OCI-LY1 (cell line): ENCODE results near the gene GABRB3.

Experiments
- H2AFZ ChIP-seq: fragments of 200-600 bp; sonication (generic), shearing (Covaris generic); 2 replicates; pipeline ENCODE4 v1.6.0; 2014; ENCODE audit warnings: antibody characterized with exemption, mild to moderate bottlenecking, low read length
- H3F3A ChIP-seq: fragments of 200-600 bp; sonication (generic), shearing (Covaris generic); 2 replicates; pipeline ENCODE4 v1.6.0; 2014; ENCODE audit warnings: mild to moderate bottlenecking, antibody characterized with exemption, low read length, moderate library complexity; ENCODE audit not compliant: insufficient read depth
- H3K27ac ChIP-seq: fragments of 200-600 bp; sonication (generic); 2 replicates; pipeline ENCODE4 v1.5.1; 2014; ENCODE audit warnings: low read length, mixed run types, mild to moderate bottlenecking, low read depth; ENCODE audit not compliant: poor library complexity, severe bottlenecking
- H3K27me3 ChIP-seq: fragments of 200-600 bp; sonication (generic); 2 replicates; pipeline ENCODE4 v1.6.0; 2014; ENCODE audit warnings: antibody characterized with exemption, mild to moderate bottlenecking, low read length, moderate library complexity; ENCODE audit not compliant: insufficient read depth
- H3K36me3 ChIP-seq: fragments of 200-600 bp; sonication (generic); 2 replicates; pipeline ENCODE4 v1.6.1; 2014; ENCODE audit warnings: mild to moderate bottlenecking, antibody characterized with exemption, low read length, moderate library complexity, mixed read lengths; ENCODE audit not compliant: insufficient read depth
- H3K4me1 ChIP-seq: fragments of 200-600 bp; sonication (generic); 2 replicates; pipeline ENCODE4 v1.5.1; 2014; ENCODE audit warnings: mild to moderate bottlenecking, low read length, moderate library complexity; ENCODE audit not compliant: insufficient read depth, severe bottlenecking
- H3K4me2 ChIP-seq: fragments of 200-600 bp; sonication (generic), shearing (Covaris generic); 2 replicates; pipeline ENCODE4 v1.6.1; 2014; ENCODE audit warnings: low read length
- H3K4me3 ChIP-seq: fragments of 200-600 bp; sonication (generic); 2 replicates; pipeline ENCODE4 v1.5.1; 2014; ENCODE audit warnings: low read length, low read depth, mild to moderate bottlenecking, mixed read lengths; ENCODE audit not compliant: poor library complexity, severe bottlenecking
- H3K79me2 ChIP-seq: fragments of 200-600 bp; shearing (Covaris generic); 2 replicates; pipeline ENCODE4 v1.6.1; 2016; ENCODE audit warnings: mixed run types, low read length, mixed read lengths; ENCODE audit not compliant: insufficient read depth
- H3K9ac ChIP-seq: fragments of 200-600 bp; sonication (generic), shearing (Covaris generic); 2 replicates; pipeline ENCODE4 v1.6.1; 2014; ENCODE audit warnings: mild to moderate bottlenecking, low read length, mixed read lengths
- H3K9me2 ChIP-seq: fragments of 200-600 bp; sonication (generic), shearing (Covaris generic); 2 replicates; pipeline ENCODE4 v1.6.1; 2014; ENCODE audit warnings: low read depth, mild to moderate bottlenecking, low read length, mixed read lengths
- H3K9me3 ChIP-seq: fragments of 200-600 bp; shearing (Covaris generic); 2 replicates; pipeline ENCODE4 v1.6.1; 2014; ENCODE audit warnings: low read length, mixed read lengths
- H4K20me1 ChIP-seq: fragments of 200-600 bp; sonication (generic), shearing (Covaris generic); 2 replicates; pipeline ENCODE4 v1.6.0; 2016; ENCODE audit warnings: mild to moderate bottlenecking, low read length; ENCODE audit not compliant: insufficient read depth
- EZH2 ChIP-seq: fragments of 200-600 bp; sonication (generic), shearing (Covaris generic); IDR thresholded peaks from 2 replicates; pipeline ENCODE4 v1.8.0; 2017; ENCODE audit warnings: borderline replicate concordance, mixed run types, mild to moderate bottlenecking, antibody characterized with exemption, low read length, moderate library complexity, mixed read lengths
- TF ChIP-seq, protein P1 (sequence below): fragments of 200-600 bp; sonication (generic), shearing (Covaris generic); IDR thresholded peaks from 2 replicates; pipeline ENCODE4 v1.5.1; 2017; ENCODE audit warnings: mild to moderate bottlenecking, antibody characterized with exemption, low read length, moderate library complexity, mixed read lengths

GABRB3 gene

DNA sequence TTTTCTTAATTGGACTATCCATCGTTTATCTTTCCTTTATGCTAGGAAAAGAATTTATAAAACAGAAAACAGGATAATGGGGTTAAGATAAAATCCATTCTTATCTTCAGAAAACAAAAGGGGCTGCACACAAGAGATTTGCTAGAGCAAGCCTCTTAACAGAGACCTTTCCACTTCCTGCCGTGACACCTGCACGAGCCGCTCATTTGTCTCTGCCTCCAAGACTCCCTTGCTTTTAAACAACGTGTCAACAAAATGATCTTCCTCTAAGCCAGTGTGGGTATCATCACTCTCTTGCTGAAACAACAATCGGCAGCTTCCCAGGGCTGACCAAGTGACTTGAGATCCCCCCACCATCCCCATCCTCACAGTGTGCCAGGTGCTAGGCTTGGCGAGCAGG, 33.1 kb downstream of the GABRB3 start:
- Histone ChIP-seq H3K36me3 (no peaks in the 10 kb centered on the region), H3K4me3 (no peak overlapping the region), H3K4me1 (no peaks in the 10 kb centered on the region), H3K4me2 (no peak overlapping the region), H3K79me2 (no peaks in the 10 kb centered on the region), H3K27ac (no peak overlapping the region), H2AFZ (no peak overlapping the region), H3K27me3 (no peaks in the 10 kb centered on the region), H3K9me3 (no peaks in the 10 kb centered on the region), H3F3A (no peaks in the 10 kb centered on the region), H3K9ac (no peak overlapping the region), H4K20me1 (no peaks in the 10 kb centered on the region), H3K9me2 (no peaks in the 10 kb centered on the region)
- no peak for TF ChIP-seq EZH2
- TF ChIP-seq, protein P1, sequence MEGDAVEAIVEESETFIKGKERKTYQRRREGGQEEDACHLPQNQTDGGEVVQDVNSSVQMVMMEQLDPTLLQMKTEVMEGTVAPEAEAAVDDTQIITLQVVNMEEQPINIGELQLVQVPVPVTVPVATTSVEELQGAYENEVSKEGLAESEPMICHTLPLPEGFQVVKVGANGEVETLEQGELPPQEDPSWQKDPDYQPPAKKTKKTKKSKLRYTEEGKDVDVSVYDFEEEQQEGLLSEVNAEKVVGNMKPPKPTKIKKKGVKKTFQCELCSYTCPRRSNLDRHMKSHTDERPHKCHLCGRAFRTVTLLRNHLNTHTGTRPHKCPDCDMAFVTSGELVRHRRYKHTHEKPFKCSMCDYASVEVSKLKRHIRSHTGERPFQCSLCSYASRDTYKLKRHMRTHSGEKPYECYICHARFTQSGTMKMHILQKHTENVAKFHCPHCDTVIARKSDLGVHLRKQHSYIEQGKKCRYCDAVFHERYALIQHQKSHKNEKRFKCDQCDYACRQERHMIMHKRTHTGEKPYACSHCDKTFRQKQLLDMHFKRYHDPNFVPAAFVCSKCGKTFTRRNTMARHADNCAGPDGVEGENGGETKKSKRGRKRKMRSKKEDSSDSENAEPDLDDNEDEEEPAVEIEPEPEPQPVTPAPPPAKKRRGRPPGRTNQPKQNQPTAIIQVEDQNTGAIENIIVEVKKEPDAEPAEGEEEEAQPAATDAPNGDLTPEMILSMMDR: no peak

DNA sequence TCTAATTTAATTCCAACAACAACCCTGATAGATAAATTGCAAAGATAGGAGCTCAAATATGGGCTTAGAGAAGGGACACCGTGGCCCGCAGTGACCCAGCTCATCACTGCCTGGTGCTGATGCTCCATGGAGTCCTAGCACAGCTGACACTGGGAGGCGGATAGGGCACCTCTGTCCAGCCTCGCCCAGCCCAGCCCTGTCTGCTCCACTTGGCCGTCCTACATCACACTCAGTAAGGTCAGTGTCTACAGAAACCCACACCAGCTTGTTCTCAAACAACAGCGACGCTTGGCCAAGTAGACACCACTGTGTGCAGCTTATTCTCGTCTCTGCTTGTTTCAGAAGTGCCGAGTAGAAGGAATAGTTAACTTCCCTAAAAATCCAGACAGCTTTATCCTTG, 33.9 kb downstream of the GABRB3 start:
- Histone ChIP-seq H3F3A (no peaks in the 10 kb centered on the region), H3K4me3 (no peak overlapping the region), H3K4me2 (no peak overlapping the region), H4K20me1 (no peaks in the 10 kb centered on the region), H3K4me1 (no peaks in the 10 kb centered on the region), H3K9me2 (no peaks in the 10 kb centered on the region), H3K9me3 (no peaks in the 10 kb centered on the region), H3K79me2 (no peaks in the 10 kb centered on the region), H3K36me3 (no peaks in the 10 kb centered on the region), H2AFZ (no peak overlapping the region), H3K9ac (no peak overlapping the region), H3K27me3 (no peaks in the 10 kb centered on the region), H3K27ac (no peak overlapping the region)
- TF ChIP-seq EZH2: no peak
- TF ChIP-seq, protein P1: no peak

DNA sequence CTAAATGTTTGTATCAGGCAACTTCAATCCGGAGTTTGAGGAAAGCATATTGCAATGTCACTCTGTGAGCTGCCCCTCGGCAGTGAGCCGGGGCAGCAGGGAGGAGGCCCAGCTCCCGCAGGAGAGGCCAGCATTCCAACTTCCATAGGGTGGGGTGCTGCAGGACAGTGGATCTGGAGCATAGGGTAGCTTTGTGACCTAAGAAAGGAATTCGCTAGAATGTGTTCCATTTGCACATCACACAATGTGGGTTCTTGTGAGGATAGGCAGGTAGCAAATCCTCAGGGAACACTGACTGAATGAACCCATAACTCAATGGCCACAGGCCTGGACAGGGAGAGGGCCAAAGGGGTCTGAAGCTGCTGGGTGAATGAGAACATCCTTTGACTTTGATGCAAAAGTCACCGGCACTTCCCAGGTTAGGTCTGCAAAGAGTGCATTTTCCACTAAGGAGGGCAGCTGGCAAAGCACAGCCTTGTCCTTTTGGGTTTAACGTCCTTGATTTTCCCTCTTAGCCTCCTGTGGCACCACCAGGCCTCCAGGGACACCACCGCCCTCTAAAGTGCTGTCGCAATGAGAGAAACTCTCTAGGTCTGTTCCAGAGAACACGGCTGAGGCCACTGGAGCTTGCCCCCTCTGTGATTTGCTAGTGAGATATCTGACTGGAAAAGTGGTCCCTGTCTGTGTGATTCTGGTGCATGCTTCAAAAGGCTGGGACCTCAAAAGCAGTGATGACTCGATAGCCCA, 36.2 kb downstream of the GABRB3 start:
- Histone ChIP-seq H3K27me3 (no peaks in the 10 kb centered on the region), H2AFZ (no peak overlapping the region), H3K79me2 (no peaks in the 10 kb centered on the region), H3K36me3 (no peaks in the 10 kb centered on the region), H3K9me2 (no peaks in the 10 kb centered on the region), H3K9ac (no peak overlapping the region), H3K4me3 (no peak overlapping the region), H3K4me1 (no peaks in the 10 kb centered on the region), H3K9me3 (no peaks in the 10 kb centered on the region), H3K4me2 (no peak overlapping the region), H4K20me1 (no peaks in the 10 kb centered on the region), H3K27ac (no peak overlapping the region), H3F3A (no peaks in the 10 kb centered on the region)
- TF ChIP-seq, protein P1: no peak
- TF ChIP-seq EZH2: no peak
